ENCODE data around the gene CCDC43. TPM values are rescaled to one million over a fixed set of nuclear protein-coding genes. Genes with fewer than 3 reads are reported as not detected.
"Not testable (repeated sequence)": the region's sequence is repeated elsewhere in the genome, so short reads cannot be mapped to it uniquely, and the experiment has no call there.

CCDC43 gene
- total RNA-seq, 1 experiment from 2014 or later = 33.0 TPM

DNA sequence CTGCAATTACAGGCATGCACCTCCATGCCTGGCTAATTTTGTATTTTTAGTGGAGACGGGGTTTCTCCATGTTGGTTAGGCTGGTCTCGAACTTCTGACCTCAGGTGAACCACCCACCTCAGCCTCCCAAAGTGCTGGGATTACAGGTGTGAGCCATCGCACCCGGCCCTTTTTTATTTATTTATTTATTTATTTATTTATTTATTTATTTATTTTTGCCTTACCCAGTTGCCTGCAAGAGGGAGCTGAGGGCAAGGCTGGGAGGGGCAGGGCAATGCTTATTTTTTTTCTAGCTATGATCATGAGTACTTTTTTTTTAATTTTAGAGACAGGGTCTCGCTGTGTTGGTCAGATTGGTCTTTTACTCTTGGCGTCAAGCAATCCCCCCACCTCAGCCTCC lies 36.5 kb upstream of the CCDC43 start:
- H3K9me2 ChIP-seq (ENCODE audit: insufficient read depth); H3K27ac ChIP-seq (ENCODE audit: low read depth, low read length); H2AFZ ChIP-seq (ENCODE audit: low read depth, low read length, poor library complexity, severe bottlenecking); POLR2A ChIA-PET; H3K4me3 ChIP-seq (replicated peaks in 1 of 2; ENCODE audit: low read depth in 1 of 2, low read length in 2 of 2); H4K20me1 ChIP-seq (ENCODE audit: insufficient read depth); ATAC-seq; H3K9ac ChIP-seq (ENCODE audit: low read length); CTCF ChIA-PET; BruUV-seq (replicated peaks); DNase-seq (ENCODE audit: low read depth, low spot score); H3K27me3 ChIP-seq (ENCODE audit: insufficient read depth, low read length); H3K4me1 ChIP-seq (ENCODE audit: control insufficient read depth in 1 of 2, insufficient read depth in 2 of 2, low read length in 2 of 2); RAD21 ChIA-PET (ENCODE audit: low non-redundant PET in 1 of 2, low total read pairs in 2 of 2, uncharacterized antibody in 2 of 2, unreplicated experiment in 2 of 2); H3K4me2 ChIP-seq (ENCODE audit: low read length); H3K9me3 ChIP-seq (ENCODE audit: control insufficient read depth in 1 of 2, insufficient read depth in 1 of 2, low read depth in 1 of 2, low read length in 2 of 2); intact Hi-C loops (cut with micrococcal nuclease); H3K79me2 ChIP-seq (ENCODE audit: insufficient read depth, low read length): not testable (repeated sequence)
- H3K36me3 ChIP-seq (ENCODE audit: control insufficient read depth in 1 of 2, insufficient read depth in 2 of 2, low read length in 2 of 2) = peaks cover 13 to 17% of the 10 kb centered on the region in 2 experiments; a peak in 3 of 4 replicates

DNA sequence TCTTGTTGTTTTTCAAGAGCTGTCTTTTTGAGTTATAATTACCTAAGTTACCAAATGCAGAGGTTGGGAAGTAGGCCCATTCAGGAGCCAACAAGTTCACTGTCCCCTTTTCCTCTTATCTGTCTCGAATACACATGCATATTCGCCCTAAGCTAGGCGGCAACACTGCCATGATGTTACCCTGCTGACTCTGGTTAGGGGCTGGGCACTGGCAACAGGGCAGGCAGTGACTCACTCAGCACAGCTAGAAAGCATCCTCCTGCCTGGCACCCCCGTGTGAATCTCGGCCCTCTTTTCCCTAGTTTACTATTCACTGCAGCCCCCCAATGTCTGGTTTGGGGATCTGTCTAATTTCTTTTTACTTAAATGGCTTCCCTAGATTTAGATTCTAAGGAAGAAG lies 32.7 kb upstream of the CCDC43 start:
- no TSS peak for BruUV-seq (replicated peaks)
- Histone ChIP-seq H3K27ac (ENCODE audit: low read depth, low read length) (no peak overlapping the region), H3K4me2 (ENCODE audit: low read length) (no peak overlapping the region), H3K36me3 (ENCODE audit: control insufficient read depth in 1 of 2, insufficient read depth in 2 of 2, low read length in 2 of 2) (peaks cover 4 to 11% of the 10 kb centered on the region in 2 experiments; a peak in 3 of 4 replicates), H3K4me3 (replicated peaks in 1 of 2; ENCODE audit: low read depth in 1 of 2, low read length in 2 of 2) (no peak overlapping the region), H3K79me2 (ENCODE audit: insufficient read depth, low read length) (no peaks in the 10 kb centered on the region), H3K9ac (ENCODE audit: low read length) (no peak overlapping the region), H3K9me3 (ENCODE audit: control insufficient read depth in 1 of 2, insufficient read depth in 1 of 2, low read depth in 1 of 2, low read length in 2 of 2) (no peaks in the 10 kb centered on the region), H3K27me3 (ENCODE audit: insufficient read depth, low read length) (no peaks in the 10 kb centered on the region), H3K9me2 (ENCODE audit: insufficient read depth) (no peaks in the 10 kb centered on the region), H3K4me1 (ENCODE audit: control insufficient read depth in 1 of 2, insufficient read depth in 2 of 2, low read length in 2 of 2) (no peaks in the 10 kb centered on the region), H2AFZ (ENCODE audit: low read depth, low read length, poor library complexity, severe bottlenecking) (no peak overlapping the region), H4K20me1 (ENCODE audit: insufficient read depth) (no peaks in the 10 kb centered on the region)
- RAD21 ChIA-PET (ENCODE audit: low non-redundant PET in 1 of 2, low total read pairs in 2 of 2, uncharacterized antibody in 2 of 2, unreplicated experiment in 2 of 2) = no interaction called here
- TF ChIP-seq CBX3 (IDR thresholded peaks at IDR 0.05; ENCODE audit: low read depth) (no peak), EZH2phosphoT487 (IDR thresholded peaks at IDR 0.05; ENCODE audit: borderline replicate concordance) (no peak), ZNF274 (IDR thresholded peaks at IDR 0.05; ENCODE audit: low read depth, low read length) (no peak), YY1 (IDR thresholded peaks at IDR 0.05; ENCODE audit: extremely low read depth, insufficient replicate concordance, low read depth, low read length) (no peak), EGR1 (IDR thresholded peaks at IDR 0.05; ENCODE audit: low read depth) (no peak), TCF7L2 (IDR thresholded peaks at IDR 0.05; ENCODE audit: borderline replicate concordance, extremely low read depth, insufficient read depth, insufficient read length) (no peak), ZFX (IDR thresholded peaks at IDR 0.05) (no peak), POLR2A (IDR thresholded peaks at IDR 0.05; ENCODE audit: borderline replicate concordance, extremely low read depth, insufficient read depth, insufficient read length) (no peak), CEBPB (IDR thresholded peaks at IDR 0.05; ENCODE audit: low read depth) (no peak), ELF1 (IDR thresholded peaks at IDR 0.05; ENCODE audit: borderline replicate concordance, low read depth) (no peak), FOSL1 (IDR thresholded peaks at IDR 0.05; ENCODE audit: low read depth) (no peak), RAD21 (IDR thresholded peaks at IDR 0.05; ENCODE audit: low read depth) (no peak), POLR2AphosphoS5 (IDR thresholded peaks at IDR 0.05; ENCODE audit: low read depth, low read length) (no peak)
- TF ChIP-seq, protein P1, sequence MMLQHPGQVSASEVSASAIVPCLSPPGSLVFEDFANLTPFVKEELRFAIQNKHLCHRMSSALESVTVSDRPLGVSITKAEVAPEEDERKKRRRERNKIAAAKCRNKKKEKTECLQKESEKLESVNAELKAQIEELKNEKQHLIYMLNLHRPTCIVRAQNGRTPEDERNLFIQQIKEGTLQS (IDR thresholded peaks at IDR 0.05) = no peak
- TF ChIP-seq, protein P2, sequence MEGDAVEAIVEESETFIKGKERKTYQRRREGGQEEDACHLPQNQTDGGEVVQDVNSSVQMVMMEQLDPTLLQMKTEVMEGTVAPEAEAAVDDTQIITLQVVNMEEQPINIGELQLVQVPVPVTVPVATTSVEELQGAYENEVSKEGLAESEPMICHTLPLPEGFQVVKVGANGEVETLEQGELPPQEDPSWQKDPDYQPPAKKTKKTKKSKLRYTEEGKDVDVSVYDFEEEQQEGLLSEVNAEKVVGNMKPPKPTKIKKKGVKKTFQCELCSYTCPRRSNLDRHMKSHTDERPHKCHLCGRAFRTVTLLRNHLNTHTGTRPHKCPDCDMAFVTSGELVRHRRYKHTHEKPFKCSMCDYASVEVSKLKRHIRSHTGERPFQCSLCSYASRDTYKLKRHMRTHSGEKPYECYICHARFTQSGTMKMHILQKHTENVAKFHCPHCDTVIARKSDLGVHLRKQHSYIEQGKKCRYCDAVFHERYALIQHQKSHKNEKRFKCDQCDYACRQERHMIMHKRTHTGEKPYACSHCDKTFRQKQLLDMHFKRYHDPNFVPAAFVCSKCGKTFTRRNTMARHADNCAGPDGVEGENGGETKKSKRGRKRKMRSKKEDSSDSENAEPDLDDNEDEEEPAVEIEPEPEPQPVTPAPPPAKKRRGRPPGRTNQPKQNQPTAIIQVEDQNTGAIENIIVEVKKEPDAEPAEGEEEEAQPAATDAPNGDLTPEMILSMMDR (IDR thresholded peaks at IDR 0.05 in 2 of 3, conservative IDR thresholded peaks at IDR 0.05 in 1 of 3; ENCODE audit: borderline replicate concordance in 1 of 3, insufficient read depth in 1 of 3, low read depth in 2 of 3, low read length in 2 of 3) = no peak
- TF ChIP-seq, protein P3, sequence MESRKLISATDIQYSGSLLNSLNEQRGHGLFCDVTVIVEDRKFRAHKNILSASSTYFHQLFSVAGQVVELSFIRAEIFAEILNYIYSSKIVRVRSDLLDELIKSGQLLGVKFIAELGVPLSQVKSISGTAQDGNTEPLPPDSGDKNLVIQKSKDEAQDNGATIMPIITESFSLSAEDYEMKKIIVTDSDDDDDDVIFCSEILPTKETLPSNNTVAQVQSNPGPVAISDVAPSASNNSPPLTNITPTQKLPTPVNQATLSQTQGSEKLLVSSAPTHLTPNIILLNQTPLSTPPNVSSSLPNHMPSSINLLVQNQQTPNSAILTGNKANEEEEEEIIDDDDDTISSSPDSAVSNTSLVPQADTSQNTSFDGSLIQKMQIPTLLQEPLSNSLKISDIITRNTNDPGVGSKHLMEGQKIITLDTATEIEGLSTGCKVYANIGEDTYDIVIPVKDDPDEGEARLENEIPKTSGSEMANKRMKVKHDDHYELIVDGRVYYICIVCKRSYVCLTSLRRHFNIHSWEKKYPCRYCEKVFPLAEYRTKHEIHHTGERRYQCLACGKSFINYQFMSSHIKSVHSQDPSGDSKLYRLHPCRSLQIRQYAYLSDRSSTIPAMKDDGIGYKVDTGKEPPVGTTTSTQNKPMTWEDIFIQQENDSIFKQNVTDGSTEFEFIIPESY (IDR thresholded peaks at IDR 0.05; ENCODE audit: extremely low read depth, insufficient replicate concordance, low read length) = no peak
- TF ChIP-seq, protein P4, sequence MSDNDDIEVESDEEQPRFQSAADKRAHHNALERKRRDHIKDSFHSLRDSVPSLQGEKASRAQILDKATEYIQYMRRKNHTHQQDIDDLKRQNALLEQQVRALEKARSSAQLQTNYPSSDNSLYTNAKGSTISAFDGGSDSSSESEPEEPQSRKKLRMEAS (IDR thresholded peaks at IDR 0.05) = no peak
- DNase-seq (ENCODE audit: low read depth, low spot score) = no peak
- CTCF ChIA-PET = no interaction called here
- POLR2A ChIA-PET = no interaction called here
- ATAC-seq = no peak
- intact Hi-C loops (cut with micrococcal nuclease) = no loop called here

All from HCT116 (cell line).